Measurements from ENCODE around the gene SLC15A5.

Gene SLC15A5

DNA sequence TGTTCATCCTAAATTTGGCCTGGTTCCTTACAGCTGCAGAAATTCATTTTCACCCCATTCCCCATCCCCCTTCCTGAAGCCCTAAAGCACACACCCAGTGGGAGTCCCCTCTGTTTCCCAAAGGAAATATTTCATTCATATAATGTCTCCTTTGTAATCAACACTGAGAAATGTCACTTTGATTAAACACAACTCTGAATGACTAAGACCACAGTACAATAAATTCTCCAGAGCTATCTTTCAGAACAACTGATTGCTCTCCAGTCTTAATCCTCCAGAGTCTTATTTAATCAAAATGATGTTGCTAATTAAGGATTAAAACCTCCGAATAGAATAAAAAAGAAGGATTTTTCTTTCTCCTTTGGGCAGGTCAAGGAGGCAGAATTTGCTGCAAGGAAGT lies 6.4 kb downstream of the SLC15A5 start:
- H3K9me3 ChIP-seq (ENCODE audit: insufficient read depth, low read depth, low read length): no peaks in the 10 kb centered on the region
- H3K4me2 ChIP-seq (ENCODE audit: low read length): no peak overlapping the region
- no peak overlapping the region for H3K18ac ChIP-seq (ENCODE audit: low read length)
- no peak overlapping the region for H4K8ac ChIP-seq (ENCODE audit: low read depth, low read length)
- H3K27me3 ChIP-seq (ENCODE audit: insufficient read depth, low read length): no peaks in the 10 kb centered on the region
- no peak overlapping the region for H2BK12ac ChIP-seq (ENCODE audit: low read length)
- H3K36me3 ChIP-seq (ENCODE audit: control insufficient read depth in 1 of 2, insufficient read depth in 2 of 2, low read length in 2 of 2): no peaks in the 10 kb centered on the region
- H3K4me1 ChIP-seq (ENCODE audit: control insufficient read depth in 1 of 2, insufficient read depth in 2 of 2, low read length in 2 of 2): no peaks in the 10 kb centered on the region
- no peak overlapping the region for H2AK5ac ChIP-seq (ENCODE audit: low read length)
- no peak for DNase-seq
- H2BK5ac ChIP-seq (ENCODE audit: low read depth, low read length, poor library complexity): no peak overlapping the region
- H3K79me2 ChIP-seq (ENCODE audit: control insufficient read depth, insufficient read depth, low read length, poor library complexity): no peaks in the 10 kb centered on the region
- no peak overlapping the region for H3K4ac ChIP-seq (ENCODE audit: low read depth, low read length)
- H3K9ac ChIP-seq (ENCODE audit: low read length): no peak overlapping the region
- no peak overlapping the region for H3K27ac ChIP-seq (ENCODE audit: low read depth, low read length)
- no peak overlapping the region for H3K14ac ChIP-seq (ENCODE audit: low read length)
- no peak overlapping the region for H4K91ac ChIP-seq (ENCODE audit: low read depth, low read length)
- no CpG with 5 or more reads among the region's 1 CpG for WGBS (ENCODE audit: extremely low coverage, insufficient coverage, insufficient read length)
- H3K23ac ChIP-seq (ENCODE audit: low read length): no peak overlapping the region
- no peak overlapping the region for H2BK120ac ChIP-seq (ENCODE audit: insufficient read depth, low read length, poor library complexity)
- no peak overlapping the region for H2AFZ ChIP-seq (ENCODE audit: insufficient read depth, low read length, poor library complexity)
- no peaks in the 10 kb centered on the region for H3K79me1 ChIP-seq (ENCODE audit: low read length)
- H4K12ac ChIP-seq (ENCODE audit: low read depth, low read length): no peak overlapping the region
- H3K4me3 ChIP-seq (ENCODE audit: low read depth, low read length): no peak overlapping the region

- Histone ChIP-seq H3K4ac (ENCODE audit: low read depth, low read length) (no peak overlapping the region), H3K36me3 (ENCODE audit: control insufficient read depth in 1 of 2, insufficient read depth in 2 of 2, low read length in 2 of 2) (no peaks in the 10 kb centered on the region), H4K91ac (ENCODE audit: low read depth, low read length) (no peak overlapping the region), H3K18ac (ENCODE audit: low read length) (no peak overlapping the region), H2BK120ac (ENCODE audit: insufficient read depth, low read length, poor library complexity) (no peak overlapping the region), H3K4me1 (ENCODE audit: control insufficient read depth in 1 of 2, insufficient read depth in 2 of 2, low read length in 2 of 2) (no peaks in the 10 kb centered on the region), H3K79me1 (ENCODE audit: low read length) (no peaks in the 10 kb centered on the region), H3K9ac (ENCODE audit: low read length) (no peak overlapping the region), H4K12ac (ENCODE audit: low read depth, low read length) (no peak overlapping the region), H2BK12ac (ENCODE audit: low read length) (no peak overlapping the region), H3K4me3 (ENCODE audit: low read depth, low read length) (no peak overlapping the region), H2AFZ (ENCODE audit: insufficient read depth, low read length, poor library complexity) (no peak overlapping the region), H3K4me2 (ENCODE audit: low read length) (no peak overlapping the region), H3K27me3 (ENCODE audit: insufficient read depth, low read length) (no peaks in the 10 kb centered on the region), H2AK5ac (ENCODE audit: low read length) (no peak overlapping the region), H3K23ac (ENCODE audit: low read length) (no peak overlapping the region), H3K27ac (ENCODE audit: low read depth, low read length) (no peak overlapping the region), H2BK5ac (ENCODE audit: low read depth, low read length, poor library complexity) (no peak overlapping the region), H3K14ac (ENCODE audit: low read length) (no peak overlapping the region), H4K8ac (ENCODE audit: low read depth, low read length) (no peak overlapping the region), H3K79me2 (ENCODE audit: control insufficient read depth, insufficient read depth, low read length, poor library complexity) (no peaks in the 10 kb centered on the region), H3K9me3 (ENCODE audit: insufficient read depth, low read depth, low read length) (no peaks in the 10 kb centered on the region)
- no peak for DNase-seq
- no CpG with 5 or more reads among the region's 2 CpGs for WGBS (ENCODE audit: extremely low coverage, insufficient coverage, insufficient read length)
Observed at GRCh38 chr12:16269946-16270345, 7.5 kb downstream of the SLC15A5 start.

GRCh38 chr12:16266085-16266484 lies 11.4 kb downstream of the SLC15A5 start:
- Histone ChIP-seq H2BK120ac (ENCODE audit: insufficient read depth, low read length, poor library complexity) (no peak overlapping the region), H3K79me1 (ENCODE audit: low read length) (no peaks in the 10 kb centered on the region), H3K27me3 (ENCODE audit: insufficient read depth, low read length) (no peaks in the 10 kb centered on the region), H3K9me3 (ENCODE audit: insufficient read depth, low read depth, low read length) (peaks cover 6% of the 10 kb centered on the region), H3K4me1 (ENCODE audit: control insufficient read depth in 1 of 2, insufficient read depth in 2 of 2, low read length in 2 of 2) (no peaks in the 10 kb centered on the region), H3K23ac (ENCODE audit: low read length) (no peak overlapping the region), H3K4ac (ENCODE audit: low read depth, low read length) (no peak overlapping the region), H3K36me3 (ENCODE audit: control insufficient read depth in 1 of 2, insufficient read depth in 2 of 2, low read length in 2 of 2) (no peaks in the 10 kb centered on the region), H2BK12ac (ENCODE audit: low read length) (no peak overlapping the region), H3K14ac (ENCODE audit: low read length) (no peak overlapping the region), H3K4me3 (ENCODE audit: low read depth, low read length) (no peak overlapping the region), H3K9ac (ENCODE audit: low read length) (no peak overlapping the region), H2AFZ (ENCODE audit: insufficient read depth, low read length, poor library complexity) (no peak overlapping the region), H3K18ac (ENCODE audit: low read length) (no peak overlapping the region), H2BK5ac (ENCODE audit: low read depth, low read length, poor library complexity) (no peak overlapping the region), H3K27ac (ENCODE audit: low read depth, low read length) (no peak overlapping the region), H4K8ac (ENCODE audit: low read depth, low read length) (no peak overlapping the region), H4K12ac (ENCODE audit: low read depth, low read length) (no peak overlapping the region), H4K91ac (ENCODE audit: low read depth, low read length) (no peak overlapping the region), H3K4me2 (ENCODE audit: low read length) (no peak overlapping the region), H2AK5ac (ENCODE audit: low read length) (no peak overlapping the region), H3K79me2 (ENCODE audit: control insufficient read depth, insufficient read depth, low read length, poor library complexity) (no peaks in the 10 kb centered on the region)
- no CpG with 5 or more reads among the region's 1 CpG for WGBS (ENCODE audit: extremely low coverage, insufficient coverage, insufficient read length)
- DNase-seq: no peak

DNA sequence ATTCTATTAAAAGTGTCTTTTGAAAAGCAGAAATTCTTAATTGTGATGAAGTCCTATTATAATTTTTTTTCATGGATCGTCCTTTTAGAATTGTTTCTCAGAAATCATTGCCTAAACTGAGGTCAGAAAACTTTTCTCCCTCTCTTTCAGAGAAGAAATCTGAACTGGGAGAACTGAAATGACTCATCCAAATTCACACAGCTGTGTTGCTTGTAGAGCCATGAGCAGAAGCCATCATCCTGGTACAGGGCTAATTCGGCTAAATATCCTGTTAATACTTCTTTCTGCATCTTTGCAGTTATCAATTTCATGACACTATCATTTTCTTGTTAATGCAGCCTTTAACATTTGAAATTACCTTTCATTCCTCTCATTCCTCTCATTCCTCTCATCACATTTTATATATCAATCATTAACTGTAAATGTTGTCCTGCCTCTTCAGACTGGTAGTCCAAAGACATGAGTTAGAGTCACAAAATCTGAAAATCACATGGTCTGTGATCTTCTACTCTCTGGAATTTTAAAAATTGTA lies 15.5 kb downstream of the SLC15A5 start:
- Histone ChIP-seq H3K27ac (ENCODE audit: low read depth, low read length) (no peak overlapping the region), H4K91ac (ENCODE audit: low read depth, low read length) (no peak overlapping the region), H3K4me3 (ENCODE audit: low read depth, low read length) (no peak overlapping the region), H4K8ac (ENCODE audit: low read depth, low read length) (no peak overlapping the region), H3K79me2 (ENCODE audit: control insufficient read depth, insufficient read depth, low read length, poor library complexity) (no peaks in the 10 kb centered on the region), H3K4me1 (ENCODE audit: control insufficient read depth in 1 of 2, insufficient read depth in 2 of 2, low read length in 2 of 2) (no peaks in the 10 kb centered on the region), H2BK12ac (ENCODE audit: low read length) (no peak overlapping the region), H3K18ac (ENCODE audit: low read length) (no peak overlapping the region), H2AK5ac (ENCODE audit: low read length) (no peak overlapping the region), H3K9me3 (ENCODE audit: insufficient read depth, low read depth, low read length) (peaks cover 6% of the 10 kb centered on the region), H4K12ac (ENCODE audit: low read depth, low read length) (no peak overlapping the region), H3K36me3 (ENCODE audit: control insufficient read depth in 1 of 2, insufficient read depth in 2 of 2, low read length in 2 of 2) (no peaks in the 10 kb centered on the region), H3K4ac (ENCODE audit: low read depth, low read length) (no peak overlapping the region), H3K27me3 (ENCODE audit: insufficient read depth, low read length) (no peaks in the 10 kb centered on the region), H3K14ac (ENCODE audit: low read length) (no peak overlapping the region), H2AFZ (ENCODE audit: insufficient read depth, low read length, poor library complexity) (no peak overlapping the region), H3K9ac (ENCODE audit: low read length) (no peak overlapping the region), H3K23ac (ENCODE audit: low read length) (no peak overlapping the region), H2BK120ac (ENCODE audit: insufficient read depth, low read length, poor library complexity) (no peak overlapping the region), H3K79me1 (ENCODE audit: low read length) (no peaks in the 10 kb centered on the region), H3K4me2 (ENCODE audit: low read length) (no peak overlapping the region), H2BK5ac (ENCODE audit: low read depth, low read length, poor library complexity) (no peak overlapping the region)
- no peak for DNase-seq
- WGBS (ENCODE audit: extremely low coverage, insufficient coverage, insufficient read length): no CpG with 5 or more reads among the region's 2 CpGs

All from trophoblast cell (in vitro differentiated cells and primary cell).